Inflammatory macrophage treated with lipopolysaccharide for 4 hours (primary cell): ENCODE results near the gene KIF20B.
"Not testable (repeated sequence)": the region's sequence is repeated elsewhere in the genome, so short reads cannot be mapped to it uniquely, and the experiment has no call there.

Experiments
- DNase-seq: peaks from one replicate; pipeline ENCODE4 v3.0.0-alpha.2; 2020

Gene KIF20B

GRCh38 chr10:89685936-89686335 is 15.5 kb upstream of the KIF20B start:
- no peak for DNase-seq

GRCh38 chr10:89690027-89690426 is 11.4 kb upstream of the KIF20B start:
- no peak for DNase-seq

- no peak for DNase-seq
These were observed 9.0 kb upstream of the KIF20B start for GRCh38 chr10:89692416-89692815.

GRCh38 chr10:89693176-89693575 is 8.2 kb upstream of the KIF20B start:
- DNase-seq, result no peak

- DNase-seq, result no peak
These were observed 6.1 kb upstream of the KIF20B start for GRCh38 chr10:89695307-89695706.

GRCh38 chr10:89697946-89698345 is 3.4 kb upstream of the KIF20B start:
- DNase-seq, result no peak

GRCh38 chr10:89699581-89700064 is 1.8 kb upstream of the KIF20B start:
- no peak for DNase-seq

GRCh38 chr10:89700923-89701241 is 508 bp upstream of the KIF20B start:
- no peak for DNase-seq

GRCh38 chr10:89702121-89702480 is 711 bp downstream of the KIF20B start:
- DNase-seq, result peak; percentile 6

- DNase-seq, result no peak
These were observed 4.1 kb downstream of the KIF20B start for GRCh38 chr10:89705466-89705865.

GRCh38 chr10:89706011-89706410 is 4.6 kb downstream of the KIF20B start:
- DNase-seq, result no peak

- no peak for DNase-seq
These were observed 6.0 kb downstream of the KIF20B start for GRCh38 chr10:89707372-89707771.

- DNase-seq, result no peak
These were observed 9.4 kb downstream of the KIF20B start for GRCh38 chr10:89710753-89711152.

GRCh38 chr10:89734616-89735015 is 33.2 kb downstream of the KIF20B start:
- DNase-seq, result no peak

- peak; percentile 72 for DNase-seq
These were observed 37.3 kb downstream of the KIF20B start for GRCh38 chr10:89738551-89739209.

GRCh38 chr10:89741126-89741762 is 39.9 kb downstream of the KIF20B start:
- DNase-seq, result no peak

- no peak for DNase-seq
These were observed 42.6 kb downstream of the KIF20B start for GRCh38 chr10:89744026-89744425.

GRCh38 chr10:89745903-89746302 is 44.5 kb downstream of the KIF20B start:
- DNase-seq, result no peak

GRCh38 chr10:89750441-89750840 is 49.1 kb downstream of the KIF20B start:
- no peak for DNase-seq

- no peak for DNase-seq
These were observed 54.0 kb downstream of the KIF20B start for GRCh38 chr10:89755374-89755773.

GRCh38 chr10:89759531-89759930 is 58.1 kb downstream of the KIF20B start:
- no peak for DNase-seq

- not testable (repeated sequence) for DNase-seq
These were observed 62.3 kb downstream of the KIF20B start for GRCh38 chr10:89763671-89764070.

GRCh38 chr10:89771684-89772083 is 70.3 kb downstream of the KIF20B start:
- DNase-seq, result no peak

- no peak for DNase-seq
These were observed 71.7 kb downstream of the KIF20B start for GRCh38 chr10:89773081-89773480.

- no peak for DNase-seq
These were observed 75.3 kb downstream of the KIF20B start for GRCh38 chr10:89776665-89777064.
